Gastrocnemius medialis (tissue), 4 donors: Measurements from ENCODE around the gene CPVL. TPM values are rescaled to one million over a fixed set of nuclear protein-coding genes. Genes with fewer than 3 reads are reported as not detected.

Source experiments
- ATAC-seq, 2 donors: fragments of 150-250 bp; one replicate each; pipeline ENCODE4 v1.9.1; 2016
- DNase-seq, 2 donors: peaks; one replicate each; pipeline ENCODE4 v3.0.0-alpha.2; 2019
- H3K27ac ChIP-seq, 4 donors: fragments of 200-600 bp; sonication (generic); 1 replicate in 1 of 4; 2 replicates in 3 of 4; pipeline ENCODE4 v1.5.1; 2016 to 2018; ENCODE audit warnings: mild to moderate bottlenecking in 2 of 4, moderate library complexity in 1 of 4
- H3K27me3 ChIP-seq, 3 donors: fragments of 200-600 bp; sonication (generic) in 2 of 3; 1 replicate in 1 of 3; 2 replicates in 2 of 3; pipeline versions ENCODE4 v1.5.1 to v1.6.0; 2016 to 2019; ENCODE audit warnings: mild to moderate bottlenecking in 1 of 3, moderate library complexity in 1 of 3
- H3K36me3 ChIP-seq, 2 donors: fragments of 200-600 bp; sonication (generic) in 1 of 2; one replicate each; pipeline ENCODE4 v1.5.1; 2017 to 2018
- H3K4me1 ChIP-seq, 2 donors: fragments of 200-600 bp; sonication (generic) in 1 of 2; one replicate each; pipeline ENCODE4 v1.5.1; 2016 to 2017; ENCODE audit warnings: mild to moderate bottlenecking in 2 of 2
- H3K4me3 ChIP-seq, 4 donors: fragments of 200-600 bp; sonication (generic) in 3 of 4; 1 replicate in 1 of 4; 2 replicates in 3 of 4; pipeline ENCODE4 v1.5.1; 2016 to 2019; ENCODE audit warnings: mild to moderate bottlenecking in 2 of 4
- H3K9me3 ChIP-seq, 3 donors: fragments of 200-600 bp; sonication (generic) in 2 of 3; 1 replicate in 1 of 3; 2 replicates in 2 of 3; pipeline ENCODE4 v1.5.1; 2016 to 2019
- CTCF ChIP-seq, 5 experiments: fragments of 450-650 bp in 3 of 5; fragments of 200-600 bp in 2 of 5; sonication (generic) in 2 of 5; IDR thresholded peaks in 4 of 5; conservative IDR thresholded peaks in 1 of 5; 1 replicate in 4 of 5; 2 replicates in 1 of 5; pipeline ENCODE4 v1.5.1; 2016 to 2019; ENCODE audit warnings: antibody characterized with exemption in 5 of 5, mild to moderate bottlenecking in 3 of 5, moderate library complexity in 3 of 5
- POLR2A ChIP-seq, 2 donors: fragments of 450-650 bp; IDR thresholded peaks; one replicate each; pipeline ENCODE4 v1.6.1; 2017; ENCODE audit warnings: antibody characterized with exemption in 2 of 2, mild to moderate bottlenecking in 2 of 2, moderate library complexity in 2 of 2
- in situ Hi-C, 4 donors: fragments of 200-750 bp; cut with MboI; loops; one replicate each; pipeline versions ENCODE4 v1.15.0 to v1.8.0; 2017; ENCODE audit warnings: low sequenced_read_pairs in 4 of 4
- intact Hi-C: fragments of 100-400 bp; cut with DNase I; formaldehyde crosslinking; loops from one replicate; pipeline ENCODE4 v1.15.1; 2023; ENCODE audit warnings: low total_unique reads
- total RNA-seq, 4 donors: library from RNA; depleted of rRNA; stranded (reverse); fragments of >200 nt; gene quantifications; one replicate each; pipeline versions ENCODE4 v1.1.0 to v1.2.3, GENCODE V29; 2016

CPVL gene
- total RNA-seq, 4 donors from 2014 or later = 5.6 to 11.8 (median 6.2) TPM

- ATAC-seq (no peak), DNase-seq (no peak)
- in situ Hi-C loops = no loop called here
- Histone ChIP-seq H3K4me1 (no peaks in the 10 kb centered on the region), H3K4me3 (no peak overlapping the region), H3K27ac (no peak overlapping the region), H3K36me3 (no peaks in the 10 kb centered on the region), H3K27me3 (no peaks in the 10 kb centered on the region), H3K9me3 (no peaks in the 10 kb centered on the region)
- intact Hi-C loops = no loop called here
- no peak for TF ChIP-seq POLR2A (IDR thresholded peaks at IDR 0.05)
- no peak for TF ChIP-seq CTCF (IDR thresholded peaks at IDR 0.05 in 4 of 5, conservative IDR thresholded peaks at IDR 0.05 in 1 of 5)
These were observed 93.0 kb downstream of the CPVL start for GRCh38 chr7:29053105-29053872.

DNA sequence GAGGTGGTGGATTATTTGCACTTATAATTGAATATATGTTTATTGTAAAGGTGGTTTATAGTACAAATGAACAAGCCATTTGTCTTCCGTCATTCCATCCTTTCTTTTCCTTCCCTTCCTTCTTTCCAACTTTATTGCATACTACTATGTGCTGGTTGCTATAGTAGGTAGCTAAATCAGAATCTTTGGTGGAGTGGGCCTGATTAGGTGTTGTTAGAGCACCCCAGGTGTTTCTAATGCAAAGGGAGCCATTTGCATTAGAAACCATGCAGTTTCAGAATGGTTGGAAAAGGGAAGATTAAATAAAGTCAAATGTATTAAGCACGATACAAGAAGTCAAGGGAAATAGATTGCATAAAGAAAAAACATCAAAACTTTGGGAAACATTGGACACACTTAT, 99.4 kb downstream of the CPVL start:
- intact Hi-C loops (no loop called here), in situ Hi-C loops (no loop called here)
- no peaks in the 10 kb centered on the region for H3K9me3 ChIP-seq
- no peak overlapping the region for H3K27ac ChIP-seq
- no peak for ATAC-seq
- no peak overlapping the region for H3K4me3 ChIP-seq
- peaks cover 10 to 16% of the 10 kb centered on the region in 2 donors for H3K4me1 ChIP-seq
- no peaks in the 10 kb centered on the region for H3K27me3 ChIP-seq
- no peak for DNase-seq
- TF ChIP-seq POLR2A (IDR thresholded peaks at IDR 0.05) (no peak), CTCF (IDR thresholded peaks at IDR 0.05 in 4 of 5, conservative IDR thresholded peaks at IDR 0.05 in 1 of 5) (no peak)
- H3K36me3 ChIP-seq = no peaks in the 10 kb centered on the region

GRCh38 chr7:29045258-29046086, 100.9 kb downstream of the CPVL start:
- ATAC-seq = no peak
- intact Hi-C loops = no loop called here
- no peak for DNase-seq
- H3K27me3 ChIP-seq = no peaks in the 10 kb centered on the region
- H3K36me3 ChIP-seq = no peaks in the 10 kb centered on the region
- in situ Hi-C loops = no loop called here
- H3K27ac ChIP-seq = no peak overlapping the region
- H3K4me3 ChIP-seq = no peak overlapping the region
- TF ChIP-seq CTCF (IDR thresholded peaks at IDR 0.05 in 4 of 5, conservative IDR thresholded peaks at IDR 0.05 in 1 of 5) = no peak
- no peak for TF ChIP-seq POLR2A (IDR thresholded peaks at IDR 0.05)
- no peaks in the 10 kb centered on the region for H3K9me3 ChIP-seq
- H3K4me1 ChIP-seq = peaks cover 10 to 17% of the 10 kb centered on the region in 2 donors

DNA sequence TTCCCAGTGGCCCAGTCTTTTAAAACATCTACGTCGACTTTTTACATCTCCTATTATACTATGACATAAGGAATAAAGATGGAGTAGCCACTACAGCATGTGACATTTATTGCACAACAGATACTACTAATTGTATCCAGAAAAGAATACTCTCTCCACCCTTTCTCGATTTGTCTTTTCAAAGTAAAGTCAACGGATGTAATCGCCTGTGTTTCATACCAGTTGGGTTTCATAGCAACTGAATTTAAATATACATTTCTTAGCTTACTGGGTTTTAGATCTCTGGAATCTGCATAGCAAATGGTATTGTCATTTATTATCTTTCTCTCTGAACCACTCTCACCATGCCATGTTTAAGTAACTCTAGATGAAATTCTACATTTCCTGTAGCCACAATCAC, 101.8 kb downstream of the CPVL start:
- H3K9me3 ChIP-seq = no peaks in the 10 kb centered on the region
- intact Hi-C loops (no loop called here), in situ Hi-C loops (no loop called here)
- H3K27me3 ChIP-seq = no peaks in the 10 kb centered on the region
- H3K4me3 ChIP-seq = no peak overlapping the region
- no peak for TF ChIP-seq POLR2A (IDR thresholded peaks at IDR 0.05)
- TF ChIP-seq CTCF (IDR thresholded peaks at IDR 0.05 in 4 of 5, conservative IDR thresholded peaks at IDR 0.05 in 1 of 5) = no peak
- H3K27ac ChIP-seq = no peak overlapping the region
- H3K4me1 ChIP-seq = peaks cover 10 to 24% of the 10 kb centered on the region in 2 donors
- no peak for DNase-seq
- ATAC-seq = no peak
- no peaks in the 10 kb centered on the region for H3K36me3 ChIP-seq
